B cell (primary cell): ENCODE measurements around the gene MED13. TPM values are rescaled to one million over a fixed set of nuclear protein-coding genes. Genes with fewer than 3 reads are reported as not detected.

Experiments
- ATAC-seq: fragments of 200-7000 bp; cut with Tn5 transposase; one replicate; pipeline ENCODE4 v1.10.0; 2021; ENCODE audit warnings: low read depth, mild to moderate bottlenecking, moderate number of reproducible peaks, moderate library complexity
- CTCF ChIA-PET: fragments of 350-600 bp; sonication (Branson Sonifier 250); formaldehyde crosslinking; loops from one replicate; lab custom pipeline; 2021; ENCODE audit warnings: antibody characterized with exemption, inconsistent platforms; lab: Charles Lee
- POLR2A ChIA-PET: fragments of 350-600 bp; sonication (Branson Sonifier 250); formaldehyde crosslinking; loops from one replicate; lab custom pipeline; 2021; ENCODE audit warnings: antibody characterized with exemption; lab: Charles Lee
- DNase-seq: peaks from one replicate; pipeline ENCODE4 v3.0.0; 2013
- H2AFZ ChIP-seq: 2 replicates; pipeline ENCODE4 v1.6.1; 2012; ENCODE audit warnings: mild to moderate bottlenecking, low read depth, low read length; ENCODE audit not compliant: insufficient read depth, poor library complexity, severe bottlenecking
- H3K27ac ChIP-seq, 2 donors: 1 replicate in 1 of 2; 2 replicates in 1 of 2; pipeline ENCODE4 v1.5.1; 2012 to 2013; ENCODE audit warnings: low read length in 2 of 2, mild to moderate bottlenecking in 2 of 2, moderate library complexity in 1 of 2
- H3K27me3 ChIP-seq, 4 experiments: fragments of 200-600 bp in 1 of 4; sonication (generic) in 1 of 4; replicated peaks in 1 of 4; 1 replicate in 2 of 4; 2 replicates in 2 of 4; pipeline versions ENCODE4 v1.6.1 to v1.7.0; 2013 to 2016; ENCODE audit warnings: low read length in 3 of 4, mild to moderate bottlenecking in 2 of 4, mixed read lengths in 1 of 4, moderate library complexity in 1 of 4; ENCODE audit not compliant: insufficient read depth in 4 of 4, control insufficient read depth in 3 of 4; ENCODE audit errors: control extremely low read depth in 1 of 4
- H3K36me3 ChIP-seq, 2 experiments: replicated peaks in 1 of 2; 1 replicate in 1 of 2; 2 replicates in 1 of 2; pipeline versions ENCODE4 v1.6.1 to v1.7.1; 2013; ENCODE audit warnings: low read length in 1 of 2; ENCODE audit not compliant: insufficient read depth in 2 of 2, control insufficient read depth in 1 of 2; ENCODE audit errors: control extremely low read depth in 1 of 2, extremely low read depth in 1 of 2
- H3K4me1 ChIP-seq, 2 donors: fragments of 200-600 bp in 1 of 2; sonication (generic) in 1 of 2; 1 replicate in 1 of 2; 2 replicates in 1 of 2; pipeline versions ENCODE4 v1.5.1 to v1.6.1; 2013 to 2017; ENCODE audit warnings: low read length in 2 of 2; ENCODE audit not compliant: control insufficient read depth in 2 of 2, insufficient read depth in 2 of 2
- H3K4me2 ChIP-seq: replicated peaks from 2 replicates; pipeline ENCODE3; 2012; ENCODE audit warnings: mild to moderate bottlenecking, low read depth, low read length; ENCODE audit not compliant: poor library complexity, severe bottlenecking
- H3K4me3 ChIP-seq, 5 experiments: fragments of 200-600 bp in 1 of 5; sonication (generic) in 1 of 5; 1 replicate in 3 of 5; 2 replicates in 2 of 5; pipeline versions ENCODE4 v1.5.1 to v1.7.0; 2011 to 2016; ENCODE audit warnings: low read length in 4 of 5, mild to moderate bottlenecking in 4 of 5, low read depth in 2 of 5, control low read depth in 1 of 5, moderate library complexity in 1 of 5; ENCODE audit not compliant: insufficient read depth in 1 of 5; ENCODE audit errors: control extremely low read depth in 1 of 5, extremely low read depth in 1 of 5
- H3K79me2 ChIP-seq: fragments of 200-600 bp; sonication (generic); one replicate; pipeline ENCODE4 v1.6.0; 2016; ENCODE audit warnings: low read length; ENCODE audit not compliant: control insufficient read depth, insufficient read depth
- H3K9ac ChIP-seq: fragments of 200-600 bp; sonication (generic); 2 replicates; pipeline ENCODE4 v1.6.1; 2017; ENCODE audit warnings: mild to moderate bottlenecking, low read length, moderate library complexity
- H3K9me3 ChIP-seq, 3 donors: one replicate each; pipeline versions ENCODE4 v1.6.1 to v1.7.1; 2013; ENCODE audit warnings: low read length in 2 of 3; ENCODE audit not compliant: control insufficient read depth in 2 of 3, insufficient read depth in 1 of 3; ENCODE audit errors: control extremely low read depth in 1 of 3
- H4K20me1 ChIP-seq: 2 replicates; pipeline ENCODE4 v1.6.0; 2012; ENCODE audit warnings: mild to moderate bottlenecking, low read length; ENCODE audit not compliant: insufficient read depth, control insufficient read depth, poor library complexity, severe bottlenecking
- H3K27ac Mint-ChIP-seq: one replicate; pipeline ENCODE4 v1.8.0; 2021; ENCODE audit warnings: mixed read lengths
- H3K27me3 Mint-ChIP-seq: one replicate; pipeline ENCODE4 v1.8.0; 2021; ENCODE audit warnings: mixed read lengths
- H3K4me1 Mint-ChIP-seq: one replicate; pipeline ENCODE4 v1.8.0; 2021; ENCODE audit warnings: mixed read lengths
- H3K4me3 Mint-ChIP-seq: one replicate; pipeline ENCODE4 v1.8.0; 2021; ENCODE audit warnings: mixed read lengths
- H3K9me3 Mint-ChIP-seq: one replicate; pipeline ENCODE4 v1.8.0; 2022; ENCODE audit warnings: mixed read lengths; ENCODE audit not compliant: insufficient read depth
- CTCF ChIP-seq: fragments of 200-600 bp; IDR thresholded peaks from one replicate; pipeline ENCODE4 v1.8.0; 2022; ENCODE audit warnings: antibody characterized with exemption, mild to moderate bottlenecking
- EZH2 ChIP-seq: IDR thresholded peaks from 2 replicates; pipeline ENCODE4 v1.6.1; 2012; ENCODE audit warnings: borderline replicate concordance, low read depth, mild to moderate bottlenecking, moderate library complexity, low read length; ENCODE audit not compliant: insufficient read depth, poor library complexity, severe bottlenecking
- WGBS: methylation state at CpG from one replicate; pipeline ENCODE4 v1.1.5; 2013; ENCODE audit warnings: missing lambda C conversion rate; ENCODE audit not compliant: insufficient coverage; 5-methylcytosine and 5-hydroxymethylcytosine counted together
- intact Hi-C: fragments of 100-400 bp; cut with micrococcal nuclease; formaldehyde crosslinking; loops from one replicate; pipeline ENCODE4 v1.10.0; 2022
- polyA plus RNA-seq: library from polyadenylated mRNA; depleted of rRNA; stranded (reverse); fragments of >200 nt; gene quantifications from 2 replicates; pipeline ENCODE4 v1.2.3, GENCODE V29; 2012
- total RNA-seq, 2 donors: library from RNA; stranded (reverse); fragments of 120-200 nt in 1 of 2; gene quantifications; 1 replicate in 1 of 2; 2 replicates in 1 of 2; pipeline versions ENCODE4 v1.2.3 to v1.2.4, GENCODE V29; 2013 to 2022

MED13 gene
- total and polyA plus RNA-seq, 2 donors (not counting 1 experiment from before 2014, with no cell fraction given), result 17.3 to 120 TPM

- peaks cover 10 to 14% of the 10 kb centered on the region in 2 donors for H3K4me1 ChIP-seq
- ChIA-PET POLR2A (no interaction called here), CTCF (interaction anchor here (2.6 kb wide), 1 partner anchor 16 kb away, joined by 10 read pairs; no protein-coding TSS in a partner anchor)
- H3K9me3 ChIP-seq, result no peaks in the 10 kb centered on the region
- no peaks in the 10 kb centered on the region for H3K79me2 ChIP-seq
- WGBS, result 63% methylated on average over 3 of the region's 7 CpGs
- no peak for DNase-seq
- no peak overlapping the region for H3K27ac ChIP-seq
- peak; percentile 43 for ATAC-seq
- H3K9ac ChIP-seq, result no peak overlapping the region
- H3K4me3 Mint-ChIP-seq, result no peak overlapping the region
- no peak overlapping the region for H3K27ac Mint-ChIP-seq
- H4K20me1 ChIP-seq, result no peaks in the 10 kb centered on the region
- H3K27me3 Mint-ChIP-seq, result no peaks in the 10 kb centered on the region
- intact Hi-C loops, result no loop called here
- H3K4me1 Mint-ChIP-seq, result peaks cover 21% of the 10 kb centered on the region
- no peaks in the 10 kb centered on the region for H3K36me3 ChIP-seq
- H3K4me3 ChIP-seq, result no peak overlapping the region
- H3K9me3 Mint-ChIP-seq, result no peaks in the 10 kb centered on the region
- TF ChIP-seq CTCF (no peak), EZH2 (no peak)
- peak overlapping the region; percentile 5 for H2AFZ ChIP-seq
- no peak overlapping the region for H3K4me2 ChIP-seq
- H3K27me3 ChIP-seq, result no peaks in the 10 kb centered on the region
Measured at GRCh38 chr17:62093188-62094155, 28.4 kb upstream of the MED13 start.

GRCh38 chr17:62092784-62093183 is 27.7 kb upstream of the MED13 start:
- Histone ChIP-seq H3K36me3 (no peaks in the 10 kb centered on the region), H3K4me2 (no peak overlapping the region), H3K4me3 (no peak overlapping the region), H4K20me1 (no peaks in the 10 kb centered on the region), H2AFZ (no peak overlapping the region), H3K27me3 (no peaks in the 10 kb centered on the region), H3K9ac (no peak overlapping the region), H3K4me1 (peaks cover 3 to 7% of the 10 kb centered on the region in 2 donors), H3K9me3 (no peaks in the 10 kb centered on the region), H3K79me2 (no peaks in the 10 kb centered on the region), H3K27ac (no peak overlapping the region)
- DNase-seq (no peak), ATAC-seq (no peak)
- no CpG with 5 or more reads among the region's 2 CpGs for WGBS
- no peaks in the 10 kb centered on the region for H3K9me3 Mint-ChIP-seq
- H3K4me3 Mint-ChIP-seq, result no peak overlapping the region
- ChIA-PET POLR2A (no interaction called here), CTCF (interaction anchor here (1.4 to 2.6 kb wide), 2 partner anchors 17 to 19 kb away, joined by 4 to 10 read pairs; no protein-coding TSS in a partner anchor)
- H3K4me1 Mint-ChIP-seq, result peaks cover 15% of the 10 kb centered on the region
- TF ChIP-seq EZH2 (no peak), CTCF (no peak)
- intact Hi-C loops, result no loop called here
- no peaks in the 10 kb centered on the region for H3K27me3 Mint-ChIP-seq
- H3K27ac Mint-ChIP-seq, result no peak overlapping the region
